Loucy (cell line): Measurements from ENCODE around the gene NR2F1-AS1.

Experiments used
- H2AFZ ChIP-seq: fragments of 200-600 bp; sonication (generic); 2 replicates; pipeline ENCODE4 v1.6.0; 2016; ENCODE audit warnings: antibody characterized with exemption, mild to moderate bottlenecking, low read length, moderate library complexity
- H3F3A ChIP-seq: fragments of 200-600 bp; 2 replicates; pipeline ENCODE4 v1.6.0; 2016; ENCODE audit warnings: antibody characterized with exemption, low read depth, mild to moderate bottlenecking
- H3K27me3 ChIP-seq: fragments of 200-600 bp; sonication (generic); 2 replicates; pipeline ENCODE4 v1.6.1; 2014; ENCODE audit warnings: low read length, mild to moderate bottlenecking; ENCODE audit not compliant: insufficient read depth, poor library complexity, severe bottlenecking
- H3K36me3 ChIP-seq: fragments of 200-600 bp; sonication (generic); 2 replicates; pipeline ENCODE4 v1.6.1; 2016; ENCODE audit warnings: low read length; ENCODE audit not compliant: insufficient read depth
- H3K4me1 ChIP-seq: fragments of 200-600 bp; sonication (generic); 2 replicates; pipeline ENCODE4 v1.5.1; 2014; ENCODE audit warnings: low read length, mild to moderate bottlenecking; ENCODE audit not compliant: insufficient read depth, poor library complexity, severe bottlenecking
- H3K4me2 ChIP-seq: fragments of 200-600 bp; sonication (generic); 2 replicates; pipeline ENCODE4 v1.6.0; 2014; ENCODE audit warnings: antibody characterized with exemption, low read length, low read depth, mild to moderate bottlenecking; ENCODE audit not compliant: poor library complexity, severe bottlenecking
- H3K4me3 ChIP-seq: fragments of 200-600 bp; sonication (generic); 2 replicates; pipeline ENCODE4 v1.5.1; 2014; ENCODE audit warnings: low read length, mild to moderate bottlenecking, mixed read lengths; ENCODE audit not compliant: poor library complexity, severe bottlenecking
- H3K79me2 ChIP-seq: fragments of 200-600 bp; sonication (generic); 2 replicates; pipeline ENCODE4 v1.6.1; 2014; ENCODE audit warnings: low read length; ENCODE audit not compliant: insufficient read depth
- H3K9ac ChIP-seq: fragments of 200-600 bp; sonication (generic); 2 replicates; pipeline ENCODE4 v1.6.0; 2014; ENCODE audit warnings: mild to moderate bottlenecking, low read depth, low read length, moderate library complexity; ENCODE audit not compliant: poor library complexity, severe bottlenecking
- H3K9me2 ChIP-seq: fragments of 200-600 bp; sonication (generic); replicated peaks from 2 replicates; pipeline ENCODE4 v1.6.1; 2016; ENCODE audit warnings: low read depth, low read length, mixed read lengths
- H3K9me3 ChIP-seq: fragments of 200-600 bp; sonication (generic); 2 replicates; pipeline ENCODE4 v1.6.1; 2014; ENCODE audit warnings: mild to moderate bottlenecking, antibody characterized with exemption, low read length, low read depth; ENCODE audit not compliant: insufficient read depth
- H4K20me1 ChIP-seq: fragments of 200-600 bp; sonication (generic); 2 replicates; pipeline ENCODE4 v1.6.0; 2014; ENCODE audit warnings: antibody characterized with exemption, low read length, mild to moderate bottlenecking; ENCODE audit not compliant: insufficient read depth, poor library complexity, severe bottlenecking
- EZH2phosphoT487 ChIP-seq: fragments of 200-600 bp; IDR thresholded peaks from 2 replicates; pipeline ENCODE4 v1.6.1; 2018; ENCODE audit warnings: antibody characterized with exemption, mild to moderate bottlenecking, moderate library complexity, borderline replicate concordance
- TF ChIP-seq, protein P1 (sequence below): fragments of 200-600 bp; sonication (generic); conservative IDR thresholded peaks from 2 replicates; pipeline ENCODE4 v1.5.1; 2014; ENCODE audit warnings: mild to moderate bottlenecking, antibody characterized with exemption, low read length

NR2F1-AS1 gene

DNA sequence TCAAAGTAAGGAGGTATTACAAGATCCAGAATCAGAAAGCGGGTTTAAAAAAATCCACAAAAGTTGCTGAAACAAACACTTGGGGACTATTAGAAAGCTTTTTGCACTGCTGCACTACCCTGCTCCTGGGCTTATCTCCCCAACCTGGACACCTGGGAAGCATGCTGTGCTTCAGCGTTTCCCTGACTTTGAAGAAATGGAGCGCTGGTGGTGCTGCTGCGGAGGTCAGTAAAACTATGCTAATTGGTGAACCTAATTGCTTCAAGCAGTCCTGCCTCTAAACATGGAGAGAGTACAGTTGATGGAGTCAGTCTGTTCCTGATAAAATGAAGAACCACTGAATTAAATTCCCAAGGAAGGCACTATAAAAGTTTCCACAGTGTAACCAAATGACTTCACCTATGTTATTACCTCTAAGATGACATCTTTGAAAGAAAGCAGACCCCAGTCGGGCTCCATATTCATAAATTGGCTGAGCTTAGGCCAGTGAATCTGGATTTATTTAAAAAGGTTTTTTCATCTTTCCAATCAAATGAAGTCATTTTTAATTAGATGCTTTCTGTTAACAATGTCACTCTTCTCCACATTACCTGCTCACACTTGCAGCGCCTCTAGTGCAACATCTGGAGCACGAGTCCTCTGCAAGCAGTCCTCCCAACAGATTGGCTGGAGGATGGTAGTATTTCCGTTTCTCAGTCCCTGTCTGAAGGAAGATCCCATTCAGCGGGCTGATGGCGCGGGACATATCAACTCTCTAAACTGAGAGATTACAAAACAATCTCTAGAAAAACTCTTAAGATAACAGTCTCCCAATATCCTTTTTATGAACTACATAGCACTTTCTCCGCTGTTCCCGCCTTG is 11.5 kb downstream of the NR2F1-AS1 start:
- Histone ChIP-seq H3K9me2 (no peaks in the 10 kb centered on the region), H3K79me2 (no peaks in the 10 kb centered on the region), H3K4me1 (no peaks in the 10 kb centered on the region), H3K9ac (no peak overlapping the region), H3K36me3 (no peaks in the 10 kb centered on the region), H3K4me2 (no peak overlapping the region), H3K4me3 (no peak overlapping the region), H3K27me3 (no peaks in the 10 kb centered on the region), H2AFZ (no peak overlapping the region), H3F3A (no peaks in the 10 kb centered on the region), H4K20me1 (no peaks in the 10 kb centered on the region), H3K9me3 (no peaks in the 10 kb centered on the region)
- TF ChIP-seq, protein P1, sequence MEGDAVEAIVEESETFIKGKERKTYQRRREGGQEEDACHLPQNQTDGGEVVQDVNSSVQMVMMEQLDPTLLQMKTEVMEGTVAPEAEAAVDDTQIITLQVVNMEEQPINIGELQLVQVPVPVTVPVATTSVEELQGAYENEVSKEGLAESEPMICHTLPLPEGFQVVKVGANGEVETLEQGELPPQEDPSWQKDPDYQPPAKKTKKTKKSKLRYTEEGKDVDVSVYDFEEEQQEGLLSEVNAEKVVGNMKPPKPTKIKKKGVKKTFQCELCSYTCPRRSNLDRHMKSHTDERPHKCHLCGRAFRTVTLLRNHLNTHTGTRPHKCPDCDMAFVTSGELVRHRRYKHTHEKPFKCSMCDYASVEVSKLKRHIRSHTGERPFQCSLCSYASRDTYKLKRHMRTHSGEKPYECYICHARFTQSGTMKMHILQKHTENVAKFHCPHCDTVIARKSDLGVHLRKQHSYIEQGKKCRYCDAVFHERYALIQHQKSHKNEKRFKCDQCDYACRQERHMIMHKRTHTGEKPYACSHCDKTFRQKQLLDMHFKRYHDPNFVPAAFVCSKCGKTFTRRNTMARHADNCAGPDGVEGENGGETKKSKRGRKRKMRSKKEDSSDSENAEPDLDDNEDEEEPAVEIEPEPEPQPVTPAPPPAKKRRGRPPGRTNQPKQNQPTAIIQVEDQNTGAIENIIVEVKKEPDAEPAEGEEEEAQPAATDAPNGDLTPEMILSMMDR, result no peak
- TF ChIP-seq EZH2phosphoT487, result no peak

DNA sequence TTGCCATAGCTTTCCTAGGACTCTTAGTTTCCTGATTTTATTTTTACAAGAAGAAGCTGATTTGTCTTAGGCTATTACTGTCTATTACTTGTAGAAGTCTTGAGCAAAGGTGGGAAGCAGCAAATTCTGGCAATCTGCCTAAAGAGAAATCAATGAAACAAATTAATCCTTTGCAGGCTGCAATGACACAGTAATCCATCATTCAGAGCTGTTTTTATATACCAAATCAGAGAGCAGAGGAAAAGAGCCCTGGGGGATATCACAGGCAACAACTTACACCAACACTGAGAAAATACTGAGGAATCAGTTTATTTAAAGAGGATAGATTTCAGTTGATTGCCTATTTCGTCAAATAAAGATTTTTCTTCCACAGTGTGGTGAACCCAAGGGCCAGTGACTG is 13.6 kb downstream of the NR2F1-AS1 start:
- no peaks in the 10 kb centered on the region for H4K20me1 ChIP-seq
- H2AFZ ChIP-seq, result no peak overlapping the region
- H3K9ac ChIP-seq, result no peak overlapping the region
- no peaks in the 10 kb centered on the region for H3K4me1 ChIP-seq
- H3K9me2 ChIP-seq, result no peaks in the 10 kb centered on the region
- no peak overlapping the region for H3K4me3 ChIP-seq
- H3K4me2 ChIP-seq, result no peak overlapping the region
- no peaks in the 10 kb centered on the region for H3K36me3 ChIP-seq
- H3K9me3 ChIP-seq, result no peaks in the 10 kb centered on the region
- TF ChIP-seq, protein P1, result no peak
- no peak for TF ChIP-seq EZH2phosphoT487
- no peaks in the 10 kb centered on the region for H3K79me2 ChIP-seq
- no peaks in the 10 kb centered on the region for H3K27me3 ChIP-seq
- H3F3A ChIP-seq, result no peaks in the 10 kb centered on the region

DNA sequence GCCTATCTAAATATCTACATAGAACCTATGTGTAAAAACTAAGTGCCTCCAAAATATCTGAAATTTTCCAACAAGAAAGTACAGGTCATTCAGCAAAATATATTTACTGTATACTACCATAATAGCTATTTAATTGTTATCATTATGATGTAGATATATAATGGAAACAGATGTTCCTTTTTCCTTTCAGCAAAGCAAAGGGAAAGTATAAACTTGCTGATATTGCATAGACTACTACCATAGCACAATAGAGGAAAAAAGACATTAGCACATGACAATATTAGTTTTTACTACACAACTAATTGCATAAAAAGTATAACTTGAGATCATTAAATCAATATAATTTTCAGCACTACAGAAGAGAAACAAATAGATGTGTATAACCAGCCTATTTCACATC is 14.9 kb downstream of the NR2F1-AS1 start:
- Histone ChIP-seq H3K79me2 (no peaks in the 10 kb centered on the region), H3K9me3 (no peaks in the 10 kb centered on the region), H3K9me2 (no peaks in the 10 kb centered on the region), H3F3A (no peaks in the 10 kb centered on the region), H3K4me2 (no peak overlapping the region), H2AFZ (no peak overlapping the region), H3K4me1 (no peaks in the 10 kb centered on the region), H3K27me3 (no peaks in the 10 kb centered on the region), H3K36me3 (no peaks in the 10 kb centered on the region), H3K4me3 (no peak overlapping the region), H3K9ac (no peak overlapping the region), H4K20me1 (no peaks in the 10 kb centered on the region)
- TF ChIP-seq, protein P1, result no peak
- no peak for TF ChIP-seq EZH2phosphoT487
